ENCODE results near the gene MAGI1. TPM values are rescaled to one million over a fixed set of nuclear protein-coding genes. Genes with fewer than 3 reads are reported as not detected.

MAGI1 gene
- total RNA-seq, 1 donor from 2014 or later: 47.1 TPM

- Histone ChIP-seq H3K27ac (no peak overlapping the region), H3K4me3 (no peak overlapping the region), H3K9me3 (no peaks in the 10 kb centered on the region), H3K36me3 (no peaks in the 10 kb centered on the region), H3K27me3 (no peaks in the 10 kb centered on the region), H3K4me1 (peaks cover 8% of the 10 kb centered on the region)
- no peak for DNase-seq (ENCODE audit: extremely low spot score in 2 of 2)
- intact Hi-C loops (cut with DNase I): no loop called here
- TF ChIP-seq CTCF (IDR thresholded peaks at IDR 0.05) (no peak), POLR2A (IDR thresholded peaks at IDR 0.05) (no peak), POLR2AphosphoS5 (IDR thresholded peaks at IDR 0.05; ENCODE audit: insufficient read depth in 1 of 2, low read depth in 1 of 2) (no peak)
Observed at GRCh38 chr3:65607101-65607500, 431.6 kb downstream of the MAGI1 start.

- Histone ChIP-seq H3K27ac (no peak overlapping the region), H3K9me3 (no peaks in the 10 kb centered on the region), H3K4me1 (peaks cover 8% of the 10 kb centered on the region), H3K36me3 (no peaks in the 10 kb centered on the region), H3K27me3 (no peaks in the 10 kb centered on the region), H3K4me3 (no peak overlapping the region)
- DNase-seq (ENCODE audit: extremely low spot score in 2 of 2): no peak
- intact Hi-C loops (cut with DNase I): no loop called here
- TF ChIP-seq CTCF (IDR thresholded peaks at IDR 0.05) (no peak), POLR2A (IDR thresholded peaks at IDR 0.05) (no peak), POLR2AphosphoS5 (IDR thresholded peaks at IDR 0.05; ENCODE audit: insufficient read depth in 1 of 2, low read depth in 1 of 2) (no peak)
Observed at GRCh38 chr3:65605876-65606432, 432.8 kb downstream of the MAGI1 start.

- peaks cover 8% of the 10 kb centered on the region for H3K4me1 ChIP-seq
- H3K9me3 ChIP-seq: no peaks in the 10 kb centered on the region
- H3K27ac ChIP-seq: no peak overlapping the region
- no peak for TF ChIP-seq POLR2A (IDR thresholded peaks at IDR 0.05)
- TF ChIP-seq POLR2AphosphoS5 (IDR thresholded peaks at IDR 0.05; ENCODE audit: insufficient read depth in 1 of 2, low read depth in 1 of 2): no peak
- no peak for TF ChIP-seq CTCF (IDR thresholded peaks at IDR 0.05)
- intact Hi-C loops (cut with DNase I): no loop called here
- no peaks in the 10 kb centered on the region for H3K27me3 ChIP-seq
- no peaks in the 10 kb centered on the region for H3K36me3 ChIP-seq
- H3K4me3 ChIP-seq: no peak overlapping the region
- DNase-seq (ENCODE audit: extremely low spot score in 2 of 2): no peak
Observed at GRCh38 chr3:65604863-65605526, 433.7 kb downstream of the MAGI1 start.

GRCh38 chr3:65603631-65604030 is 435.1 kb downstream of the MAGI1 start:
- no peak overlapping the region for H3K4me3 ChIP-seq
- no peaks in the 10 kb centered on the region for H3K27me3 ChIP-seq
- H3K27ac ChIP-seq: no peak overlapping the region
- H3K9me3 ChIP-seq: no peaks in the 10 kb centered on the region
- intact Hi-C loops (cut with DNase I): no loop called here
- H3K4me1 ChIP-seq: peaks cover 8% of the 10 kb centered on the region
- DNase-seq (ENCODE audit: extremely low spot score in 2 of 2): no peak
- H3K36me3 ChIP-seq: no peaks in the 10 kb centered on the region
- TF ChIP-seq CTCF (IDR thresholded peaks at IDR 0.05) (no peak), POLR2A (IDR thresholded peaks at IDR 0.05) (no peak), POLR2AphosphoS5 (IDR thresholded peaks at IDR 0.05; ENCODE audit: insufficient read depth in 1 of 2, low read depth in 1 of 2) (no peak)

GRCh38 chr3:65600888-65601287 is 437.8 kb downstream of the MAGI1 start:
- no peak overlapping the region for H3K27ac ChIP-seq
- no peaks in the 10 kb centered on the region for H3K36me3 ChIP-seq
- H3K4me3 ChIP-seq: no peak overlapping the region
- intact Hi-C loops (cut with DNase I): no loop called here
- peaks cover 25% of the 10 kb centered on the region for H3K4me1 ChIP-seq
- TF ChIP-seq POLR2AphosphoS5 (IDR thresholded peaks at IDR 0.05; ENCODE audit: insufficient read depth in 1 of 2, low read depth in 1 of 2) (no peak), CTCF (IDR thresholded peaks at IDR 0.05) (no peak), POLR2A (IDR thresholded peaks at IDR 0.05) (no peak)
- H3K27me3 ChIP-seq: no peaks in the 10 kb centered on the region
- no peak for DNase-seq (ENCODE audit: extremely low spot score in 2 of 2)
- H3K9me3 ChIP-seq: no peaks in the 10 kb centered on the region

All from vagina (tissue), 2 donors.